SKM-1 (cell line): Measurements from ENCODE around the gene SERPINH1.

Experiments
- DNase-seq: peaks from one replicate; lab custom pipeline; 2025; ENCODE audit not compliant: unreplicated experiment; lab: John Stamatoyannopoulos, UW

SERPINH1 gene

GRCh38 chr11:75562048-75562835, at the start of gene SERPINH1:
TSS of gene SERPINH1 (plus strand) at chr11:75562253. CDS start at chr11:75566350, 4,097 bp downstream.
- peak; percentile 79 for DNase-seq

- no peak for DNase-seq
Measured at GRCh38 chr11:75513250-75513649, 48.8 kb upstream of the SERPINH1 start.

GRCh38 chr11:75514596-75514995, 47.5 kb upstream of the SERPINH1 start:
- DNase-seq: peak; percentile 26

GRCh38 chr11:75516140-75516539, 45.9 kb upstream of the SERPINH1 start:
- no peak for DNase-seq

- DNase-seq: peak; percentile 22
Measured at GRCh38 chr11:75516886-75517285, 45.2 kb upstream of the SERPINH1 start.

GRCh38 chr11:75518204-75518549, 43.9 kb upstream of the SERPINH1 start:
- no peak for DNase-seq

- DNase-seq: no peak
Measured at GRCh38 chr11:75518771-75519653, 43.0 kb upstream of the SERPINH1 start.

- no peak for DNase-seq
Measured at GRCh38 chr11:75520688-75521087, 41.4 kb upstream of the SERPINH1 start.

- no peak for DNase-seq
Measured at GRCh38 chr11:75522286-75523044, 39.6 kb upstream of the SERPINH1 start.

GRCh38 chr11:75523189-75523588, 38.9 kb upstream of the SERPINH1 start:
- no peak for DNase-seq

- no peak for DNase-seq
Measured at GRCh38 chr11:75523811-75524664, 38.0 kb upstream of the SERPINH1 start.

GRCh38 chr11:75524665-75525432, 37.2 kb upstream of the SERPINH1 start:
- DNase-seq: no peak

GRCh38 chr11:75525433-75526191, 36.4 kb upstream of the SERPINH1 start, which contains the start of gene GDPD5:
TSS of gene GDPD5 (minus strand) at chr11:75525941. CDS start at chr11:75477735, 48,206 bp downstream.
- DNase-seq: peak; percentile 85

GRCh38 chr11:75526192-75526541, 35.9 kb upstream of the SERPINH1 start:
- no peak for DNase-seq

- DNase-seq: no peak
Measured at GRCh38 chr11:75527130-75527529, 34.9 kb upstream of the SERPINH1 start.

GRCh38 chr11:75527938-75528735, 33.9 kb upstream of the SERPINH1 start:
- no peak for DNase-seq

- no peak for DNase-seq
Measured at GRCh38 chr11:75530577-75530976, 31.5 kb upstream of the SERPINH1 start.

GRCh38 chr11:75531325-75531724, 30.7 kb upstream of the SERPINH1 start:
- no peak for DNase-seq
